ENCODE measurements around the gene UBE2F. TPM values are rescaled to one million over a fixed set of nuclear protein-coding genes. Genes with fewer than 3 reads are reported as not detected.
A peak's percentile ranks its signal among the peaks of the same experiment; 100 is the strongest.

The UBE2F gene, protein sequence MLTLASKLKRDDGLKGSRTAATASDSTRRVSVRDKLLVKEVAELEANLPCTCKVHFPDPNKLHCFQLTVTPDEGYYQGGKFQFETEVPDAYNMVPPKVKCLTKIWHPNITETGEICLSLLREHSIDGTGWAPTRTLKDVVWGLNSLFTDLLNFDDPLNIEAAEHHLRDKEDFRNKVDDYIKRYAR
- 116 and 125 TPM in 2 replicates for total RNA-seq (2022)
- percentile 94 among the genes with signal in this experiment for Bru-seq, nascent RNA
- BruChase-seq, experiment 1, labeled RNA remaining after a 6-hour chase: percentile 99 among the genes with signal in this experiment
- BruChase-seq, experiment 2, labeled RNA remaining after a 2-hour chase: percentile 98 among the genes with signal in this experiment
- long read RNA-seq, transcript UBE2F-207 (11 exons, 984 nt): minor isoform, 5 of 236 reads
- long read RNA-seq, transcript UBE2F-215 (9 exons, 1,242 nt): minor isoform, 6 of 236 reads
- long read RNA-seq, transcript UBE2F-201 (10 exons, 2,009 nt): major isoform, 135 of 236 reads
- long read RNA-seq, partial matches to known transcripts: 71 of 236 reads
- long read RNA-seq, other reads (novel, unspliced or antisense): 11 of 236 reads

DNA sequence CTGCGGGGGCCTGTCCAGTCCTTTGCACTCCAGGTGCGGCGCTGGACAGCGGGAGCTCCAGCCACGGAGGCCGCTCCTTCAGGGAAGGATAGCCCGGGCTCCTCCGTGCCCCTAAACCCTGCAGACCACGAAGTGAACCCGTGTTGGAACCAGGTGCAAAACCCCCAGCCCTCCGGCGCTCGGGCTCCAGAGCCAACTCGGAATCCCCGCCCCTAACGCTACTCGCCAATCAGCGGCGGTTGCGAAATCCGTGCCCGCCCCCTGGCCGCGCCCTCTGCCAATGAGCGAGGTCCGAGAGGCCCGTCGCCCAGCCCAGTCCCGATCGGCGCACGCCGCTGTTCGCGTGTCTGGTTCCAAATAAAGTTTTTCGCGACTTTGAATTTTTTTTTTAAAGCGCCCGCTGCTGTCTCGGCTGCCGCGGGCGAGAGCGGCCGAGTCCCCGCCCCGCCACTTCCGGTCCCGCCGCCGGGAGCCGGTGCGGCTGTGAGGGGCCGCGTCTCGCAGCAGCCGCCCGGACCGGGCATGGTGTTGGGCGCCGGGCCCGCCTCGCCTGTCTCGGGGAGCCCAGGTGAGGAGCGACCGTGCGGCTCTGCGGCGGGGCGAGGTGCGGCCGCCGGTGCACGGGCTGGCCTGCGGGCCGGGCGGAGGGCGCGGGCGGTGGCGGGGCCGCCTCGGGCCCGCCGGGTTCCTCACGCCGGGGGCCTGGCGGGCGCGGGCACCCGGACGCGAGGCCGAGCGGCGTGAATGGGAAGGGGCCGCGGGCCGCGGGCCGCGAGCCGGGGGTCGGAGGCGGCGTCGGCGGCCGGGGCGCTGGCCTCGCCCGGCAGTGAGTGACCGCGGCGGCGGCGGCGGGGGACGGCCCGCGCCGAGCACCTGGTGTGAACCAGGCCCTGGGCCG is at the start of gene UBE2F:
UBE2F (plus strand) TSS at position 450 of the 898 bp plus-strand sequence. CDS start 6,094 bp downstream, outside the sequence.
- TF ChIP-seq, protein P1, sequence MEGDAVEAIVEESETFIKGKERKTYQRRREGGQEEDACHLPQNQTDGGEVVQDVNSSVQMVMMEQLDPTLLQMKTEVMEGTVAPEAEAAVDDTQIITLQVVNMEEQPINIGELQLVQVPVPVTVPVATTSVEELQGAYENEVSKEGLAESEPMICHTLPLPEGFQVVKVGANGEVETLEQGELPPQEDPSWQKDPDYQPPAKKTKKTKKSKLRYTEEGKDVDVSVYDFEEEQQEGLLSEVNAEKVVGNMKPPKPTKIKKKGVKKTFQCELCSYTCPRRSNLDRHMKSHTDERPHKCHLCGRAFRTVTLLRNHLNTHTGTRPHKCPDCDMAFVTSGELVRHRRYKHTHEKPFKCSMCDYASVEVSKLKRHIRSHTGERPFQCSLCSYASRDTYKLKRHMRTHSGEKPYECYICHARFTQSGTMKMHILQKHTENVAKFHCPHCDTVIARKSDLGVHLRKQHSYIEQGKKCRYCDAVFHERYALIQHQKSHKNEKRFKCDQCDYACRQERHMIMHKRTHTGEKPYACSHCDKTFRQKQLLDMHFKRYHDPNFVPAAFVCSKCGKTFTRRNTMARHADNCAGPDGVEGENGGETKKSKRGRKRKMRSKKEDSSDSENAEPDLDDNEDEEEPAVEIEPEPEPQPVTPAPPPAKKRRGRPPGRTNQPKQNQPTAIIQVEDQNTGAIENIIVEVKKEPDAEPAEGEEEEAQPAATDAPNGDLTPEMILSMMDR (IDR thresholded peaks at IDR 0.05; ENCODE audit: unreplicated experiment): no peak
- intact Hi-C loops (cut with micrococcal nuclease): loop anchor here (5.0 kb wide), 1 partner anchor 95 kb away; the partner anchor contains the start of gene SCLY
- POLR2A ChIA-PET: interaction anchor here (0.6 to 0.7 kb wide), 2 partner anchors 293 to 371 kb away, joined by 3 read pairs; no protein-coding TSS in a partner anchor
- no TSS peak for BruUV-seq (replicated peaks)
- peak; percentile 96 for DNase-seq (ENCODE audit: unreplicated experiment)
- Mint-ChIP-seq H3K27me3 (ENCODE audit: insufficient read depth, unreplicated experiment) (no peaks in the 10 kb centered on the region), H3K9me3 (ENCODE audit: unreplicated experiment) (no peaks in the 10 kb centered on the region), H3K27ac (ENCODE audit: low read depth, unreplicated experiment) (peak within 1 kb of the TSS; percentile 74), H3K36me3 (ENCODE audit: insufficient read depth, unreplicated experiment) (peaks cover 24% of the 10 kb centered on the region), H3K4me1 (ENCODE audit: insufficient read depth, unreplicated experiment) (peaks cover 32% of the 10 kb centered on the region), H3K4me3 (ENCODE audit: unreplicated experiment) (peak within 1 kb of the TSS; percentile 83)
- CTCF ChIA-PET: no interaction called here

DNA sequence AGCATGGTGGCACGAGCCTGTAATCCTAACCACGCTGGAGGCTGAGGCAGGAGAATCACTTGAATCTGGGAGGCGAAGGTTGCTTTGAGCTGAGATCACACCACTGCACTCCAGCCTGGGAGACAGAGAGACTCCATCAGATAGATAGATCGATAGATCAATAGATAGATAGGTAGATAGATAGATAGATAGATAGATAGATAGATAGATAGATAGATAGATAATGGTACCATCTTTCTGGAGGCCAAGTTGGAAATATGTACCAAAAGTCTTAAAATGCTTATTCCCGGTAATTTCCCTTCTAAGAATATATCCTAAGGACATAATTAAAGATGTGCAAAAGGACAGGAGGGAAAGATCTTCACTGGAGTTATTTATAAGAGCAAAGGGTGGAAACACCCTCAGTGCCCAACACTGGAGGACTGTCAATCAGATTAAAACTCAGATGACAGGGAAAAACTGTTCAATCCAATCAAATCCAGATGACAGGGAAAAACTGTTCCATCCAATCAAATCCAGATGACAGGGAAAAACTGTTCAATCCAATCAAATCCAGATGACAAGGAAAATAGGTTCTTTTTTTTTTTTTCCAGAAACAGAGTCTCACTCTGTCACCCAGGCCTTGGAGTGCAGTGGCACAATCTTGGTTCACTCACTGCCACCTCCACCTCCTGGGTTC is 49.0 kb upstream of the UBE2F start:
- no peak overlapping the region for H3K4me3 Mint-ChIP-seq (ENCODE audit: unreplicated experiment)
- BruUV-seq (replicated peaks): no TSS peak
- CTCF ChIA-PET: interaction anchor here (0.7 kb wide), 1 partner anchor 9 kb away, joined by 3 read pairs; no protein-coding TSS in a partner anchor

DNA sequence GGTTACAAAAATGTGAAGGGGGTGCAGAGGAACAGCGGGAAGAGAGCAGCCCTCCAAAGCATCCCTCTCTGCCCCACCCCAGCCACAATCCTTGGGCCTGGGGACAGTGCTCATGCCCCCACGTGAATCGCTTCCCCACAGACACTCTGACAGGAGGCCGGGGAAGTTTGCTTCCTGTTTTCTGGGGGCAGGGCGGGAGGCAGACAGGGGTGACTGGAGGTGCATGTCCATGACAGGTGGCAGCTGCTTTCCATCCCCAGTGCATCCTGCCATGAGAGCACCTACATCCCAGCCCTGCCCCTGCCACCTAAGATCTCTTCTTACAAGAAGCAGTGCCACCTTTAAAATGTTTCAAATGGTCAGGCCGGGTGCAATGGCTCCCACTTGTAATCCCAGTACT is 47.2 kb upstream of the UBE2F start:
- CTCF ChIA-PET: interaction anchor here (0.6 to 0.8 kb wide), 2 partner anchors 80 to 229 kb away, joined by 3 to 5 read pairs; no protein-coding TSS in a partner anchor
- H3K27ac Mint-ChIP-seq (ENCODE audit: low read depth, unreplicated experiment): no peak overlapping the region
- H3K9me3 Mint-ChIP-seq (ENCODE audit: unreplicated experiment): peaks cover 7% of the 10 kb centered on the region
- H3K4me3 Mint-ChIP-seq (ENCODE audit: unreplicated experiment): no peak overlapping the region
- TF ChIP-seq, protein P1 (IDR thresholded peaks at IDR 0.05; ENCODE audit: unreplicated experiment): no peak
- no peaks in the 10 kb centered on the region for H3K27me3 Mint-ChIP-seq (ENCODE audit: insufficient read depth, unreplicated experiment)
- POLR2A ChIA-PET: interaction anchor here (0.5 kb wide), 1 partner anchor 990 kb away, joined by 3 read pairs; no protein-coding TSS in a partner anchor
- no TSS peak for BruUV-seq (replicated peaks)
- intact Hi-C loops (cut with micrococcal nuclease): no loop called here
- peaks cover 6% of the 10 kb centered on the region for H3K4me1 Mint-ChIP-seq (ENCODE audit: insufficient read depth, unreplicated experiment)
- DNase-seq (ENCODE audit: unreplicated experiment): no peak
- H3K36me3 Mint-ChIP-seq (ENCODE audit: insufficient read depth, unreplicated experiment): peaks cover 5% of the 10 kb centered on the region

More for the DNA sequence above, 49.0 kb upstream of the UBE2F start:
- H3K27me3 Mint-ChIP-seq (ENCODE audit: insufficient read depth, unreplicated experiment): no peaks in the 10 kb centered on the region
- no peak for DNase-seq (ENCODE audit: unreplicated experiment)
- TF ChIP-seq, protein P1 (IDR thresholded peaks at IDR 0.05; ENCODE audit: unreplicated experiment): no peak
- intact Hi-C loops (cut with micrococcal nuclease): no loop called here
- peaks cover 5% of the 10 kb centered on the region for H3K36me3 Mint-ChIP-seq (ENCODE audit: insufficient read depth, unreplicated experiment)
- H3K9me3 Mint-ChIP-seq (ENCODE audit: unreplicated experiment): no peaks in the 10 kb centered on the region
- POLR2A ChIA-PET: interaction anchor here (1.2 kb wide), 1 partner anchor 22 kb away, joined by 3 read pairs; no protein-coding TSS in a partner anchor
- H3K4me1 Mint-ChIP-seq (ENCODE audit: insufficient read depth, unreplicated experiment): no peaks in the 10 kb centered on the region
- H3K27ac Mint-ChIP-seq (ENCODE audit: low read depth, unreplicated experiment): no peak overlapping the region

Data from MCF 10A (cell line).